G401 (cell line): Measurements from ENCODE around the gene MSI1. TPM values are rescaled to one million over a fixed set of nuclear protein-coding genes. Genes with fewer than 3 reads are reported as not detected.

ENCODE experiments used
- DNase-seq: peaks from one replicate; pipeline ENCODE4 v3.0.0-alpha.2; 2015; ENCODE audit warnings: low spot score
- in situ Hi-C: cut with HindIII; loops from 2 replicates; pipeline ENCODE4 v1.10.0; 2016; ENCODE audit warnings: low sequenced_read_pairs, mixed read lengths
- total RNA-seq: library from RNA; depleted of rRNA; stranded (reverse); fragments of >200 nt; shearing (Covaris generic); gene quantifications from 2 replicates; pipeline ENCODE4 v1.2.3, GENCODE V29; 2014

Gene MSI1
- total RNA-seq, 1 experiment from 2014 or later, result 24.6 TPM

GRCh38 chr12:120381752-120382419 is 12.9 kb upstream of the MSI1 start:
- in situ Hi-C loops, result no loop called here
- DNase-seq, result no peak

DNA sequence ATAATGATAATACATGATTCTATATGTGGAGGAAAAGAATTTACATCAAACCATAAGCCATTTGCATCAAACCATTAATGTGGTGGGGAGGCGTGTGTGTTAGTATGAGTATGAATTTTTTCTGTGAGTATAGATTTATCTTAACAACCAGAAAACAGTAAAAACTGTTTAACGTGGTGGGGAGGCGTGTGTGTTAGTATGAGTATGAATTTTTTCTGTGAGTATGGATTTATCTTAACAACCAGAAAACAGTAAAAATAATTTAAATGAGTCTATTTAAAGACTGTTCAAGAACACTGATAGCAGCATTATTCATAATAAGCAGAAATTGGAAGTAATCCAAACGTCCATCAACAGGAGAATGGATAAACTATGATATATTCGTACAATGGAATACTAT is 9.1 kb upstream of the MSI1 start:
- in situ Hi-C loops, result no loop called here

DNA sequence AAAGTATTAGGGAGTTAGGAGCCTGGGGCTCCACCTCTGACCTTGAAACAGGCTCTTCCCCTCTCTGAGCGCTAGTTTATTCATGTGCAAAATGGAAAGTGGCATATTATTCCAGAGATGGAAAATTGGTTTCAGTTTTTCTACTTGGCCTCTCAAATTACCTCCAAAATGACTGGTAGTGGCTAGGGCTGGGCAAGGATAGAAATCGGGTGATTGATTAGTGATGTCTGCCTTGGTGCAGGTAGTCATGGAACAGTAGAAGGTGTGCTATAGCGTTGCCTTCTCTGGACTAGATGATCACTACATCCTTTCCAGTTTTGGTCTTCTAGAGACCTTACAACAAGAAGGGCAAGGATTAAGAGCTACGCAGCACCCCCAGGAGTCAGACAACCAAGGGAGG is 8.6 kb upstream of the MSI1 start:
- DNase-seq, result no peak
- in situ Hi-C loops, result no loop called here

More for the DNA sequence above, 9.1 kb upstream of the MSI1 start:
- DNase-seq, result no peak

- no peak for DNase-seq
- in situ Hi-C loops, result no loop called here
These were observed 8.1 kb upstream of the MSI1 start for GRCh38 chr12:120376934-120377572.

DNA sequence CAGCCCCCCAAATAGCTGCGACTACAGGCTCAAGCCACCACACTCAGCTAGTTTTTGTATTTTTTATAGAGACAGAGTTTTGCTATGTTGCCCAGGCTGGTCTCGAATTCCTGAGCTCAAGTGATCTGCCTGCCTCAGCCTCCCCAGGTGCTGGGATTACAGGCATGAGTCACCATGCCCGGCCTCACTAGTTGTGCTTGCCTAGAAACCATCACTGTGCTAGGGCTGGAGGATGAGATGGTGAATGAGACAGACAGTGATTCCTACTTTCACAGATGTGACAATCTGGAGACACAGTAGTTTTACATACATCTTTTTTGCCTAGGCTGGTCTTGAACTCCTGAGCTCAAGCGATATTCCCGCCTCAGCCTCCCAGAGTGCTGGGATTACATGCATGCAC is 7.5 kb upstream of the MSI1 start:
- no peak for DNase-seq
- in situ Hi-C loops, result no loop called here

GRCh38 chr12:120376009-120376408 is 7.0 kb upstream of the MSI1 start:
- no peak for DNase-seq
- in situ Hi-C loops, result no loop called here

- in situ Hi-C loops, result no loop called here
- no peak for DNase-seq
These were observed 4.7 kb upstream of the MSI1 start for GRCh38 chr12:120373683-120374082.

- in situ Hi-C loops, result no loop called here
- no peak for DNase-seq
These were observed 1.6 kb upstream of the MSI1 start for GRCh38 chr12:120370343-120371243.

DNA sequence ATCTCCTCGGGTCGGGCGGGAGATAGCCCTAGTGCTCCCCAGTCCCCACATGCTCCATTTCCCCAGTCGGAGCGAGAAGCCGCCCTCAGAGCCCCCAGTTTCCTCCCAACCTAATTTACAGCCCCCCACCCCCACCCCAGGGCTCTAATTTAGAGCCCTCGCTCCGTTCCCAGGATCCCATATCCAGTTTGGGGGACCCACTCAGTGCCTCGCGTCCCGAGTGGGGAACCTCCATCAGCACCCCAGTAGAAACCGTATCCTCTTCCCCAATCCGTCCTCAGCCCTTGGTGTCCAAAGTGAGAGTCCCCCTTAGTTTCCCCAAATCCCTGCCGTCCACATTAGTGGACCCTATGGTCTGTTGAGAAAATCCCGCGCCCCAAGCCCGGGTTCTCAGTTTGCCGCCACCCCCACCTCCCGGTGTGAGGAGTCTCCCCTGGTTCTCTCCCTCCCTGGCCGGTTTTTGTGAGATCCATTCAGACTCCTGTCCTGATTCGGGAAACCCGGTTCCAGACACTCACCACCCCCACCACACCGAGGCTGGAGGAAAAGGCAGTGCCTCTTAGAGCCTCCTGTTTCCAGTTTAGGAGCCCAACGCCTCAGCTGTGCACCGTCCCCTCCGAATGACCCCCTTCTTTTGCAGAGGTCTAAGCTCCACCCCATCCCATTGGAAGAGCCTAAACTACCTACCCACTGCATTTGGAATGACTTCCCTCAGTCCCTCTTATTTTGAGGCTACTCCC is 809 bp upstream of the MSI1 start:
- no peak for DNase-seq
- in situ Hi-C loops, result no loop called here

- DNase-seq, result no peak
- in situ Hi-C loops, result no loop called here
These were observed 808 bp downstream of the MSI1 start for GRCh38 chr12:120367924-120368788.

- peak; percentile 37 for DNase-seq
- in situ Hi-C loops, result no loop called here
These were observed 1.6 kb downstream of the MSI1 start for GRCh38 chr12:120367233-120367923.

- DNase-seq, result no peak
- in situ Hi-C loops, result no loop called here
These were observed 2.1 kb downstream of the MSI1 start for GRCh38 chr12:120366845-120367232.

- DNase-seq, result no peak
- in situ Hi-C loops, result no loop called here
These were observed 2.6 kb downstream of the MSI1 start for GRCh38 chr12:120366341-120366705.

- in situ Hi-C loops, result no loop called here
- peak; percentile 40 for DNase-seq
These were observed 3.2 kb downstream of the MSI1 start for GRCh38 chr12:120365675-120366340.

DNA sequence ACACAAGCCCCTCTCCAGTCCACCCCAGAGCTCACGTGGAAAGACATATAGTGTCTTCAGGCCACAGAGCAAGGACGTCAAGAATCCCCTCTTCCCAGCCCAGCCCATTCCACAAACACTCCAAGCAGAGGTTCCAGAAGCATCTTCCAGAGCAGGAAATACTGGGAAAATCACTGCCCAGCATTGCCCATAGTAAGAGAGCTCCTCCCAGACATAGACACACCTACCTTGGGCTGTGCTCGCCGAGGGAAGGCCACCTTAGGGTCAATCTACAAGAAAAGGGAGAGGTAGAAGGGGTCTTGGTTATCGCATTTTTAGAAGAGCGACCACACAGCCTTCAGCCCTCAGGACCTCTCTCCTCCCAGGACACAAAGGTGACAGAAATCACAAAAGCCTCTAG is 4.5 kb downstream of the MSI1 start:
- in situ Hi-C loops, result no loop called here
- no peak for DNase-seq

DNA sequence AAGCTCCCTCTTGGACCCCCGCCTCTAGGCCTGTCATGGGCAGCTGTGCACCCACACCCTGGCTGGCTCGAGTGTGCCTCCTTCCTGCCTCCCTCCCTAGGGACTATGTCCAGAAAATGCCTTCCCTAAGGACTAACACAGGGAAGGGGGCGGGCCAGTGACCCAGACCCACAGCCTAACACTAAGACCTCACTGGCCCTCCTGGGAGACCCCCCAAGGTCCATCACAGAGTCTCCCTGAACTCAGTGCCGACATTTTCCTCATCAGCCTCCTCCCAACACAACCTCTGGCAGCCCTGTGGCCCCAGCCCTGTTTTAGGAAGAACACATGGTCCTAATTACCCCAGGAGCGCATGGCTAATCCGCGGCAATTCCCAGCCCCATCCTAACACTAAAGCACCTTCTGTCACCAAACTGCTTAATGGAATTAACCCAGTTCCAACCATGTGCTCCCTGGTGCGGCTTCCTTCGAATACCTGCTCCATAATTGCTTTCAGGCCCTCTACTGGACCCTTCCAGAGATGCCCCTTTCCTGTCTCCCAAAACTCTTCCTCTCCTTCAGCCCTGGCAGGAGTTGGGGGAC is 5.6 kb downstream of the MSI1 start:
- no peak for DNase-seq

GRCh38 chr12:120362516-120363273 is 6.3 kb downstream of the MSI1 start:
- in situ Hi-C loops, result no loop called here
- no peak for DNase-seq

More for the DNA sequence above, 5.6 kb downstream of the MSI1 start:
- in situ Hi-C loops, result no loop called here
